Astrocyte (in vitro differentiated cells and primary cell): Measurements from ENCODE around the gene RALGAPA2. TPM values are rescaled to one million over a fixed set of nuclear protein-coding genes. Genes with fewer than 3 reads are reported as not detected.

Source experiments
- DNase-seq: peaks from one replicate; pipeline ENCODE4 v3.0.0-alpha.2; 2010; ENCODE audit warnings: low read depth
- FAIRE-seq: peaks from 2 replicates; lab custom pipeline; 2011; peaks lifted over from hg19 to GRCh38; lab: Jason Lieb, UNC
- H2AFZ ChIP-seq: 2 replicates; pipeline ENCODE4 v1.6.0; 2012; ENCODE audit warnings: low read depth, low read length, inconsistent platforms
- H3K27ac ChIP-seq: 2 replicates; pipeline ENCODE4 v1.5.1; 2011; ENCODE audit warnings: low read depth, low read length, inconsistent platforms
- H3K27me3 ChIP-seq: 2 replicates; pipeline ENCODE4 v1.6.0; 2011; ENCODE audit warnings: low read length, inconsistent platforms; ENCODE audit not compliant: insufficient read depth
- H3K36me3 ChIP-seq: 2 replicates; pipeline ENCODE4 v1.5.1; 2011; ENCODE audit warnings: low read length, inconsistent platforms; ENCODE audit not compliant: insufficient read depth
- H3K4me1 ChIP-seq: 2 replicates; pipeline ENCODE4 v1.5.1; 2011; ENCODE audit warnings: low read length, inconsistent platforms; ENCODE audit not compliant: insufficient read depth
- H3K4me2 ChIP-seq: 2 replicates; pipeline ENCODE4 v1.6.0; 2012; ENCODE audit warnings: low read length, inconsistent platforms
- H3K4me3 ChIP-seq: 2 replicates; pipeline ENCODE4 v1.5.1; 2011; ENCODE audit warnings: low read depth, mild to moderate bottlenecking, low read length, inconsistent platforms; ENCODE audit not compliant: insufficient read depth
- H3K79me2 ChIP-seq: 2 replicates; pipeline ENCODE4 v1.6.0; 2012; ENCODE audit warnings: mild to moderate bottlenecking, low read length, inconsistent platforms; ENCODE audit not compliant: insufficient read depth
- H3K9ac ChIP-seq: 2 replicates; pipeline ENCODE4 v1.6.0; 2012; ENCODE audit warnings: mild to moderate bottlenecking, low read length, inconsistent platforms
- H3K9me3 ChIP-seq: 2 replicates; pipeline ENCODE4 v1.5.1; 2012; ENCODE audit warnings: low read depth, mild to moderate bottlenecking, low read length, inconsistent platforms; ENCODE audit not compliant: insufficient read depth
- H4K20me1 ChIP-seq: 2 replicates; pipeline ENCODE4 v1.6.0; 2012; ENCODE audit warnings: low read length, inconsistent platforms; ENCODE audit not compliant: insufficient read depth
- H3K27ac Mint-ChIP-seq: one replicate; pipeline ENCODE4 v1.8.0; 2021; ENCODE audit warnings: mild to moderate bottlenecking, mixed read lengths; ENCODE audit not compliant: unreplicated experiment
- H3K27me3 Mint-ChIP-seq: one replicate; pipeline ENCODE4 v1.8.0; 2021; ENCODE audit warnings: low read depth, mixed read lengths; ENCODE audit not compliant: unreplicated experiment
- H3K36me3 Mint-ChIP-seq: one replicate; pipeline ENCODE4 v1.8.0; 2021; ENCODE audit warnings: low read depth, mixed read lengths; ENCODE audit not compliant: unreplicated experiment
- H3K4me1 Mint-ChIP-seq: one replicate; pipeline ENCODE4 v1.8.0; 2021; ENCODE audit warnings: low read depth, mixed read lengths; ENCODE audit not compliant: unreplicated experiment
- H3K4me3 Mint-ChIP-seq: one replicate; pipeline ENCODE4 v1.8.0; 2021; ENCODE audit warnings: mild to moderate bottlenecking, moderate library complexity, mixed read lengths; ENCODE audit not compliant: unreplicated experiment
- H3K9me3 Mint-ChIP-seq: one replicate; pipeline ENCODE4 v1.8.0; 2021; ENCODE audit warnings: mild to moderate bottlenecking, mixed read lengths; ENCODE audit not compliant: unreplicated experiment
- EZH2 ChIP-seq: IDR thresholded peaks from 2 replicates; pipeline ENCODE4 v1.6.1; 2012; ENCODE audit warnings: mild to moderate bottlenecking, low read length, inconsistent platforms; ENCODE audit not compliant: insufficient read depth
- total RNA-seq: library from RNA; stranded (reverse); gene quantifications from 2 replicates; pipeline ENCODE4 v1.2.1, GENCODE V29; 2021
- TF ChIP-seq, protein P1 (sequence below): IDR thresholded peaks from 2 replicates; pipeline ENCODE4 v1.5.1; 2011; ENCODE audit warnings: low read depth, mild to moderate bottlenecking, inconsistent platforms, low read length, moderate library complexity; ENCODE audit not compliant: insufficient read depth

Gene RALGAPA2
- total RNA-seq, 1 donor from 2014 or later: 6.6 TPM

GRCh38 chr20:20536240-20536933 lies 176.1 kb downstream of the RALGAPA2 start:
- no peak overlapping the region for H3K4me3 Mint-ChIP-seq
- H3K27me3 Mint-ChIP-seq: no peaks in the 10 kb centered on the region
- FAIRE-seq (no peak), DNase-seq (no peak)
- H3K9ac ChIP-seq: no peak overlapping the region
- no peaks in the 10 kb centered on the region for H3K27me3 ChIP-seq
- no peaks in the 10 kb centered on the region for H3K4me1 ChIP-seq
- H3K9me3 ChIP-seq: no peaks in the 10 kb centered on the region
- H3K36me3 Mint-ChIP-seq: no peaks in the 10 kb centered on the region
- H3K4me3 ChIP-seq: no peak overlapping the region
- no peaks in the 10 kb centered on the region for H3K9me3 Mint-ChIP-seq
- H4K20me1 ChIP-seq: no peaks in the 10 kb centered on the region
- TF ChIP-seq EZH2: no peak
- TF ChIP-seq, protein P1, sequence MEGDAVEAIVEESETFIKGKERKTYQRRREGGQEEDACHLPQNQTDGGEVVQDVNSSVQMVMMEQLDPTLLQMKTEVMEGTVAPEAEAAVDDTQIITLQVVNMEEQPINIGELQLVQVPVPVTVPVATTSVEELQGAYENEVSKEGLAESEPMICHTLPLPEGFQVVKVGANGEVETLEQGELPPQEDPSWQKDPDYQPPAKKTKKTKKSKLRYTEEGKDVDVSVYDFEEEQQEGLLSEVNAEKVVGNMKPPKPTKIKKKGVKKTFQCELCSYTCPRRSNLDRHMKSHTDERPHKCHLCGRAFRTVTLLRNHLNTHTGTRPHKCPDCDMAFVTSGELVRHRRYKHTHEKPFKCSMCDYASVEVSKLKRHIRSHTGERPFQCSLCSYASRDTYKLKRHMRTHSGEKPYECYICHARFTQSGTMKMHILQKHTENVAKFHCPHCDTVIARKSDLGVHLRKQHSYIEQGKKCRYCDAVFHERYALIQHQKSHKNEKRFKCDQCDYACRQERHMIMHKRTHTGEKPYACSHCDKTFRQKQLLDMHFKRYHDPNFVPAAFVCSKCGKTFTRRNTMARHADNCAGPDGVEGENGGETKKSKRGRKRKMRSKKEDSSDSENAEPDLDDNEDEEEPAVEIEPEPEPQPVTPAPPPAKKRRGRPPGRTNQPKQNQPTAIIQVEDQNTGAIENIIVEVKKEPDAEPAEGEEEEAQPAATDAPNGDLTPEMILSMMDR: no peak
- no peak overlapping the region for H3K4me2 ChIP-seq
- H3K79me2 ChIP-seq: no peaks in the 10 kb centered on the region
- no peaks in the 10 kb centered on the region for H3K4me1 Mint-ChIP-seq
- no peak overlapping the region for H2AFZ ChIP-seq
- H3K27ac ChIP-seq: no peak overlapping the region
- H3K27ac Mint-ChIP-seq: no peak overlapping the region
- no peaks in the 10 kb centered on the region for H3K36me3 ChIP-seq

DNA sequence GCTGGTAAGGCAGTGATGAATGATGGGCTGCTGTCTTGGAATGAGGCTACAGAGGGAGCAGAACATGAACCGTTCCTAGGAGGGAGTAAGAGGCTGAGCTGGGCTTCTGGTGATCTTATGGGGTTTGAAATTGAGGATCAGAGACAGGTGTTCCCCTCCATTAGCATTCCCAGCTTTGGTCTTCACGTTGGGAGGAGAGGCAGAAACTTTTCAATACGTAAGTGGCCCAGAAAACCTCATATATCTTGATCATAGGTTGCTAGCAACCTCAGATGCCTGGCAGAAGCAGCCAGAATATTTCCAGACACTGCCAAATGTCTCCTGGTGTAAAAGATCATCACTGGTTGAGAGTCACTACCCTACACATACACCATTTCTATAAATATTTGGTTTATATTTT lies 177.4 kb downstream of the RALGAPA2 start:
- Histone ChIP-seq H3K79me2 (no peaks in the 10 kb centered on the region), H3K36me3 (no peaks in the 10 kb centered on the region), H4K20me1 (no peaks in the 10 kb centered on the region), H2AFZ (no peak overlapping the region), H3K27me3 (no peaks in the 10 kb centered on the region), H3K9me3 (no peaks in the 10 kb centered on the region), H3K4me1 (no peaks in the 10 kb centered on the region), H3K9ac (no peak overlapping the region), H3K4me2 (no peak overlapping the region), H3K4me3 (no peak overlapping the region), H3K27ac (no peak overlapping the region)
- Mint-ChIP-seq H3K9me3 (no peaks in the 10 kb centered on the region), H3K4me1 (no peaks in the 10 kb centered on the region), H3K36me3 (no peaks in the 10 kb centered on the region), H3K4me3 (no peak overlapping the region), H3K27ac (no peak overlapping the region), H3K27me3 (no peaks in the 10 kb centered on the region)
- FAIRE-seq (no peak), DNase-seq (no peak)
- TF ChIP-seq, protein P1: no peak
- no peak for TF ChIP-seq EZH2

DNA sequence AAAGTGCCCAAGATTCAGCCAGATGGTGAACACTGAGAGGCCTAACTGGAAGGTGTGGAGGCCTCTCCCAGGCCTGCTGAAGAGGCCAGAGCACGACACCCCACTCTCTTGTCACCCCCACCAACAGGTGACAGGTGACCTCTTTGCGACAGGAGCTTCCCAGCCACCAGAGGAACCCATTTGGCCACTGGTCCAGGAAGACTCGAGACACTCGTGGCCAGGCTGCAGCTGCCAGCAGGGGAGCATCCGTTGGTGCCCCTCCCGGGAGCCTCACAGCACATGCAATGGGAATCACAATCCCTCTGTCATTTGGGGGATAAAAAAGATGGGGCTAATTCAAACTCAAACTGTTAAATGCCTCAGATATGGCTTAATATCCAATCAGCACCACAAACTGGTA lies 181.2 kb downstream of the RALGAPA2 start:
- Mint-ChIP-seq H3K27me3 (no peaks in the 10 kb centered on the region), H3K4me1 (no peaks in the 10 kb centered on the region), H3K9me3 (no peaks in the 10 kb centered on the region), H3K36me3 (no peaks in the 10 kb centered on the region), H3K27ac (no peak overlapping the region), H3K4me3 (no peak overlapping the region)
- H2AFZ ChIP-seq: no peak overlapping the region
- no peak overlapping the region for H3K4me3 ChIP-seq
- no peaks in the 10 kb centered on the region for H3K27me3 ChIP-seq
- no peak overlapping the region for H3K27ac ChIP-seq
- DNase-seq (no peak), FAIRE-seq (no peak)
- no peaks in the 10 kb centered on the region for H3K9me3 ChIP-seq
- TF ChIP-seq EZH2: no peak
- TF ChIP-seq, protein P1: no peak
- no peaks in the 10 kb centered on the region for H3K79me2 ChIP-seq
- no peak overlapping the region for H3K4me2 ChIP-seq
- H3K9ac ChIP-seq: no peak overlapping the region
- H3K36me3 ChIP-seq: no peaks in the 10 kb centered on the region
- no peaks in the 10 kb centered on the region for H3K4me1 ChIP-seq
- no peaks in the 10 kb centered on the region for H4K20me1 ChIP-seq
